Right lobe of liver (tissue), 6 donors: ENCODE data around the gene JRKL. TPM values are rescaled to one million over a fixed set of nuclear protein-coding genes. Genes with fewer than 3 reads are reported as not detected.
A peak's percentile ranks its signal among the peaks of the same experiment; 100 is the strongest.
"Not testable (repeated sequence)": the region's sequence is repeated elsewhere in the genome, so short reads cannot be mapped to it uniquely, and the experiment has no call there.

Source experiments
- ATAC-seq, 4 donors: fragments of 200-7000 bp; cut with Tn5 transposase; one replicate each; pipeline ENCODE4 v1.9.1; 2020; ENCODE audit warnings: mild to moderate bottlenecking in 4 of 4, moderate library complexity in 4 of 4
- DNase-seq, 3 donors: peaks; one replicate each; pipeline ENCODE4 v3.0.0-alpha.2; 2020
- H3K27ac ChIP-seq, 3 donors: fragments of 200-600 bp; one replicate each; pipeline ENCODE4 v1.8.0; 2022
- H3K27me3 ChIP-seq, 2 donors: fragments of 200-600 bp; one replicate each; pipeline ENCODE4 v1.8.0; 2022
- H3K36me3 ChIP-seq, 4 donors: fragments of 200-600 bp; sonication (generic) in 1 of 4; one replicate each; pipeline versions ENCODE4 v1.5.1 to v1.8.0; 2017 to 2022; ENCODE audit warnings: control low read depth in 1 of 4
- H3K4me1 ChIP-seq, 4 donors: fragments of 200-600 bp; sonication (generic) in 1 of 4; one replicate each; pipeline versions ENCODE4 v1.5.1 to v1.8.0; 2017 to 2022; ENCODE audit warnings: control low read depth in 1 of 4
- H3K4me3 ChIP-seq, 3 donors: fragments of 200-600 bp; one replicate each; pipeline ENCODE4 v1.8.0; 2022
- H3K9me3 ChIP-seq, 4 donors: fragments of 200-600 bp; sonication (generic) in 1 of 4; one replicate each; pipeline versions ENCODE4 v1.5.1 to v1.8.0; 2017 to 2022; ENCODE audit warnings: control low read depth in 1 of 4
- POLR2A ChIP-seq: fragments of 450-650 bp; IDR thresholded peaks from one replicate; pipeline ENCODE4 v1.6.1; 2017; ENCODE audit warnings: antibody characterized with exemption, mild to moderate bottlenecking
- WGBS: methylation state at CpG from one replicate; pipeline ENCODE4 v1.1.6; 2018; ENCODE audit warnings: low coverage, low lambda C conversion rate; ENCODE audit not compliant: insufficient coverage; ENCODE audit errors: missing lambda C conversion rate; 5-methylcytosine and 5-hydroxymethylcytosine counted together
- intact Hi-C, 2 donors: fragments of 100-400 bp; cut with DNase I; formaldehyde crosslinking; loops; one replicate each; pipeline versions ENCODE4 v1.11.2 to v1.14.1; 2022
- total RNA-seq, 6 experiments: library from RNA; depleted of rRNA in 2 of 6; stranded (reverse); fragments of >200 nt in 2 of 6; fragmentation: NEBNext Ultra II Directional in 3 of 6; extraction: Animal tissue kit (Norgen Biotek cat#: 25700) in 3 of 6; gene quantifications; one replicate each; pipeline versions ENCODE4 v1.1.0 to v1.2.4, GENCODE V29; 2016 to 2023
- TF ChIP-seq, protein P1 (sequence below), 4 donors: fragments of 200-600 bp in 3 of 4; fragments of 450-650 bp in 1 of 4; IDR thresholded peaks; one replicate each; pipeline versions ENCODE4 v1.5.1 to v1.8.0; 2016 to 2022; ENCODE audit warnings: antibody characterized with exemption in 4 of 4, mild to moderate bottlenecking in 2 of 4
- donor health status: DM: no; HTN: yes; CAD: no.
- donor health status: DM: no; HTN: no; CAD: no.
- donor health status: DM: no; HTN: no; CAD: no.
- donor health status: DM: no; HTN: yes; CAD: no.
- donor health status: DM: no; HTN: yes; CAD: no.

JRKL gene
- total RNA-seq, 6 experiments from 2014 or later = 0.86 to 2.7 (median 1.6) TPM

GRCh38 chr11:96396637-96397036 is 6.8 kb downstream of the JRKL start:
- no peaks in the 10 kb centered on the region for H3K9me3 ChIP-seq
- no peaks in the 10 kb centered on the region for H3K27me3 ChIP-seq
- H3K27ac ChIP-seq = no peak overlapping the region
- WGBS = 66% methylated on average over 4 of the region's 4 CpGs
- H3K4me3 ChIP-seq = no peak overlapping the region
- TF ChIP-seq, protein P1, sequence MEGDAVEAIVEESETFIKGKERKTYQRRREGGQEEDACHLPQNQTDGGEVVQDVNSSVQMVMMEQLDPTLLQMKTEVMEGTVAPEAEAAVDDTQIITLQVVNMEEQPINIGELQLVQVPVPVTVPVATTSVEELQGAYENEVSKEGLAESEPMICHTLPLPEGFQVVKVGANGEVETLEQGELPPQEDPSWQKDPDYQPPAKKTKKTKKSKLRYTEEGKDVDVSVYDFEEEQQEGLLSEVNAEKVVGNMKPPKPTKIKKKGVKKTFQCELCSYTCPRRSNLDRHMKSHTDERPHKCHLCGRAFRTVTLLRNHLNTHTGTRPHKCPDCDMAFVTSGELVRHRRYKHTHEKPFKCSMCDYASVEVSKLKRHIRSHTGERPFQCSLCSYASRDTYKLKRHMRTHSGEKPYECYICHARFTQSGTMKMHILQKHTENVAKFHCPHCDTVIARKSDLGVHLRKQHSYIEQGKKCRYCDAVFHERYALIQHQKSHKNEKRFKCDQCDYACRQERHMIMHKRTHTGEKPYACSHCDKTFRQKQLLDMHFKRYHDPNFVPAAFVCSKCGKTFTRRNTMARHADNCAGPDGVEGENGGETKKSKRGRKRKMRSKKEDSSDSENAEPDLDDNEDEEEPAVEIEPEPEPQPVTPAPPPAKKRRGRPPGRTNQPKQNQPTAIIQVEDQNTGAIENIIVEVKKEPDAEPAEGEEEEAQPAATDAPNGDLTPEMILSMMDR (IDR thresholded peaks at IDR 0.05) = no peak
- no peak for TF ChIP-seq POLR2A
- H3K4me1 ChIP-seq = no peaks in the 10 kb centered on the region
- ATAC-seq (no peak), DNase-seq (no peak)
- H3K36me3 ChIP-seq = no peaks in the 10 kb centered on the region
- intact Hi-C loops = no loop called here

- no peak for ATAC-seq
- 89% methylated on average over 3 of the region's 3 CpGs for WGBS
- intact Hi-C loops = no loop called here
- Histone ChIP-seq H3K4me3 (no peak overlapping the region), H3K27me3 (no peaks in the 10 kb centered on the region), H3K9me3 (no peaks in the 10 kb centered on the region), H3K27ac (no peak overlapping the region), H3K36me3 (no peaks in the 10 kb centered on the region), H3K4me1 (no peaks in the 10 kb centered on the region)
- DNase-seq = no peak
- no peak for TF ChIP-seq POLR2A
- TF ChIP-seq, protein P1 (IDR thresholded peaks at IDR 0.05) = no peak
These were observed 8.1 kb downstream of the JRKL start for GRCh38 chr11:96397863-96398262.

DNA sequence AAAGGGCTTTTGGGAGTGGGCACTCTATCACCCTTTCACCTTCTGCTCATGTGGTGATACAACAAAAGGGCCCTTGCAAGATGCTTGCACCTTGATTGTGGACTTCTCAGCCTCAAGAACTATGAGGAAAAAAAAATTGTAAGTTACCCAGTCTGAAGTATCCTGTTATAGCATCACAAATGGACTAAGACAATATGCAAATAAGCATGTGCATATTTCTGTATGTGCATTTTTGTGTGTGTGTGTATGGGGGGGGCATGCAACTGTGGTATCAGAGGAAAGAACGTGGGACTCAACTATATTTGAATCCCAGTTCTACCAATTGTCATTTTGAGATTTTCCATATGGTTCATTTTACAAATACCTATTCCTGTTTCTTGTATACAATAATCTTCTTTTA is 10.9 kb downstream of the JRKL start:
- Histone ChIP-seq H3K27me3 (no peaks in the 10 kb centered on the region), H3K9me3 (no peaks in the 10 kb centered on the region), H3K4me3 (no peak overlapping the region), H3K4me1 (no peaks in the 10 kb centered on the region), H3K27ac (no peak overlapping the region), H3K36me3 (no peaks in the 10 kb centered on the region)
- TF ChIP-seq, protein P1 (IDR thresholded peaks at IDR 0.05) = no peak
- no peak for TF ChIP-seq POLR2A
- DNase-seq = no peak
- ATAC-seq = no peak
- WGBS = 79% methylated on average over 1 of the region's 1 CpG
- intact Hi-C loops = no loop called here

GRCh38 chr11:96411412-96411811 is 21.6 kb downstream of the JRKL start:
- H3K4me3 ChIP-seq = peak overlapping the region in 1 of 3 donors; percentile 43
- 79% methylated on average over 18 of the region's 18 CpGs for WGBS
- H3K9me3 ChIP-seq, H3K27ac ChIP-seq, H3K36me3 ChIP-seq, H3K27me3 ChIP-seq, H3K4me1 ChIP-seq, DNase-seq, ATAC-seq, intact Hi-C loops: not testable (repeated sequence)

DNA sequence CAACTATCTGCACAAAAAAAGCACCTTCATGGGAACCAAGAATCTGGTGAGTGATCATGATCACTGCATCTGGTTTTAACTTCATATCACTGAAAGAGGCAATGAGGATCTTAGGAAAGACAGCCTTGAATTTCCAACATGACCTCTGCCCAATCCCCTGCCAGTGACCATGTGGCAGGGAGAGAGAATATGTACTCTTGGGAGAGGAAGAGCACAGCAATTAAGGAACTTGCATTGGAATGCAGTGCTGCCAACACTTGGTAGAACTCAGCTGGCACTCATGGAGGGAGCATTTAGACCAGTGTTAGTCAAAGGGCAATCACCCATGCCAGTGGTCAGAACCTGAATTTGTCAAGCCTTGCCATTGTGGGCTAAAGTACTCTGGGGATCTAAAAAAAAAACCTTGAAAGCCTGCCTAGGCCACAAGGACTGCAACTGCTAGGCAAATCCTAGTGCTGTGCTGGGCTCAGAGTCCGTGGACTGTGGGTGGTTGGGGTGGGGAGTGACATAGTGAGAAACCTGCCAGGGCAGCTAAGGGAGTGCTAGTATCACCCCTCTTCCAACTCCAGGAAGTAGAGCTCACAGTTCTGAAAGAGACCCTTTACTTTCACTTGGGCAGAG is 23.1 kb downstream of the JRKL start:
- Histone ChIP-seq H3K27me3 (peaks cover 0 to 8% of the 10 kb centered on the region in 2 donors), H3K27ac (no peak overlapping the region), H3K4me3 (no peak overlapping the region), H3K36me3 (no peaks in the 10 kb centered on the region), H3K4me1 (no peaks in the 10 kb centered on the region), H3K9me3 (no peaks in the 10 kb centered on the region)
- no peak for TF ChIP-seq POLR2A
- TF ChIP-seq, protein P1 (IDR thresholded peaks at IDR 0.05) = no peak
- ATAC-seq = no peak
- intact Hi-C loops = no loop called here
- 50% methylated on average over 1 of the region's 1 CpG for WGBS
- no peak for DNase-seq
